D721Med (cell line): ENCODE measurements around the gene MYH6.

Source experiments
- DNase-seq: peaks from one replicate; pipeline ENCODE4 v3.0.0; 2011; ENCODE audit warnings: low spot score; ENCODE audit not compliant: insufficient read length
- FAIRE-seq: peaks from 2 replicates; lab custom pipeline; 2011; peaks lifted over from hg19 to GRCh38; lab: Jason Lieb, UNC
- CTCF ChIP-seq: IDR thresholded peaks from 2 replicates; pipeline ENCODE4 v1.5.1; 2012; ENCODE audit warnings: mild to moderate bottlenecking, control low read depth; ENCODE audit not compliant: insufficient read depth; ENCODE audit errors: missing control alignments

The MYH6 gene

GRCh38 chr14:23382276-23382675 lies 25.8 kb downstream of the MYH6 start:
- TF ChIP-seq CTCF = no peak
- no peak for FAIRE-seq
- DNase-seq = no peak

GRCh38 chr14:23381871-23382270 lies 26.2 kb downstream of the MYH6 start:
- no peak for TF ChIP-seq CTCF
- DNase-seq = no peak
- no peak for FAIRE-seq

GRCh38 chr14:23380976-23381375 lies 27.1 kb downstream of the MYH6 start:
- no peak for TF ChIP-seq CTCF
- FAIRE-seq (no peak), DNase-seq (no peak)

- no peak for TF ChIP-seq CTCF
- DNase-seq (no peak), FAIRE-seq (no peak)
These were observed 27.7 kb downstream of the MYH6 start for GRCh38 chr14:23380197-23380914.

GRCh38 chr14:23379366-23380196 lies 28.5 kb downstream of the MYH6 start:
- DNase-seq = peak; percentile 84
- no peak for FAIRE-seq
- TF ChIP-seq CTCF = peak; percentile 92

- DNase-seq (no peak), FAIRE-seq (no peak)
- no peak for TF ChIP-seq CTCF
These were observed 29.4 kb downstream of the MYH6 start for GRCh38 chr14:23378612-23379220.
